Adrenal gland (tissue), 12 donors: ENCODE data around the gene OSBPL9. TPM values are rescaled to one million over a fixed set of nuclear protein-coding genes. Genes with fewer than 3 reads are reported as not detected.

ENCODE experiments used
- DNase-seq, 7 donors: peaks; one replicate each; pipeline ENCODE4 v3.0.0-alpha.2; 2019 to 2020
- H3K27ac ChIP-seq, 5 donors: fragments of 200-600 bp; sonication (generic) in 4 of 5; 1 replicate in 3 of 5; 2 replicates in 2 of 5; pipeline versions ENCODE4 v1.5.1 to v1.8.0; 2016 to 2020; ENCODE audit warnings: mild to moderate bottlenecking in 1 of 5
- H3K27me3 ChIP-seq: fragments of 200-600 bp; 2 replicates; pipeline ENCODE4 v1.8.0; 2021
- H3K36me3 ChIP-seq, 2 donors: fragments of 200-600 bp; replicated peaks in 1 of 2; 1 replicate in 1 of 2; 2 replicates in 1 of 2; pipeline versions ENCODE4 v1.5.1 to v1.8.0; 2018 to 2022
- H3K4me1 ChIP-seq, 2 donors: fragments of 200-600 bp; replicated peaks in 1 of 2; 1 replicate in 1 of 2; 2 replicates in 1 of 2; pipeline versions ENCODE4 v1.5.1 to v1.8.0; 2018 to 2021
- H3K4me3 ChIP-seq, 4 donors: fragments of 200-600 bp; sonication (generic) in 3 of 4; one replicate each; pipeline ENCODE4 v1.5.1; 2016 to 2018
- H3K9me3 ChIP-seq, 3 donors: fragments of 200-600 bp; sonication (generic) in 1 of 3; replicated peaks in 1 of 3; 1 replicate in 2 of 3; 2 replicates in 1 of 3; pipeline versions ENCODE4 v1.5.1 to v1.8.0; 2016 to 2021
- CTCF ChIP-seq, 6 experiments: fragments of 450-650 bp in 4 of 6; fragments of 200-600 bp in 2 of 6; sonication (generic) in 1 of 6; IDR thresholded peaks; 1 replicate in 5 of 6; 2 replicates in 1 of 6; pipeline versions ENCODE4 v1.5.1 to v1.8.0; 2016 to 2021; ENCODE audit warnings: antibody characterized with exemption in 6 of 6, mild to moderate bottlenecking in 2 of 6, moderate library complexity in 1 of 6
- POLR2A ChIP-seq, 2 donors: fragments of 450-650 bp; IDR thresholded peaks; one replicate each; pipeline ENCODE4 v1.6.1; 2017; ENCODE audit warnings: antibody characterized with exemption in 2 of 2, mild to moderate bottlenecking in 2 of 2, moderate library complexity in 1 of 2
- WGBS, 4 donors: extraction: QIAGEN DNeasy Blood & Tissue Kit in 2 of 4; methylation state at CpG; one replicate each; pipeline versions ENCODE4 v1.1.5 to v1.1.7; 2013 to 2017; 5-methylcytosine and 5-hydroxymethylcytosine counted together
- intact Hi-C, 2 donors: fragments of 100-400 bp; cut with DNase I; formaldehyde crosslinking; loops; one replicate each; pipeline versions ENCODE4 v1.14.1 to v1.15.0; 2022 to 2023
- polyA plus RNA-seq, 3 donors: library from polyadenylated mRNA; stranded (reverse); fragments of 200-250 nt in 2 of 3; fragments of 350-450 nt in 1 of 3; fragmentation: Illumina TruSeq in 1 of 3; extraction: RNeasy Lipid Tissue Mini Kit (QIAGEN cat#74804) in 1 of 3; gene quantifications; one replicate each; pipeline ENCODE4 v1.2.3, GENCODE V29; 2013 to 2014
- total RNA-seq, 9 donors: library from RNA; depleted of rRNA in 4 of 9; stranded (reverse); fragments of >200 nt in 4 of 9; fragments of 120-200 nt in 1 of 9; fragmentation: NEBNext Ultra II Directional in 1 of 9; extraction: Animal tissue kit (Norgen Biotek cat#: 25700) in 1 of 9; gene quantifications; one replicate each; pipeline versions ENCODE4 v1.1.0 to v1.2.4, GENCODE V29; 2013 to 2023
- donor health status: healthy with polysubstance abuse.
- donor health status: Bipolar disorder and iron deficiency.
- donor health status: DM: yes; HTN: yes; CAD: no.
- donor health status: DM: no; HTN: no; CAD: no.
- donor health status: DM: no; HTN: no; CAD: no.
- donor health status: DM: yes; HTN: yes; CAD: no.

The OSBPL9 gene
- total and polyA plus RNA-seq, 12 donors, result 61.9 to 180 (median 87.3) TPM

DNA sequence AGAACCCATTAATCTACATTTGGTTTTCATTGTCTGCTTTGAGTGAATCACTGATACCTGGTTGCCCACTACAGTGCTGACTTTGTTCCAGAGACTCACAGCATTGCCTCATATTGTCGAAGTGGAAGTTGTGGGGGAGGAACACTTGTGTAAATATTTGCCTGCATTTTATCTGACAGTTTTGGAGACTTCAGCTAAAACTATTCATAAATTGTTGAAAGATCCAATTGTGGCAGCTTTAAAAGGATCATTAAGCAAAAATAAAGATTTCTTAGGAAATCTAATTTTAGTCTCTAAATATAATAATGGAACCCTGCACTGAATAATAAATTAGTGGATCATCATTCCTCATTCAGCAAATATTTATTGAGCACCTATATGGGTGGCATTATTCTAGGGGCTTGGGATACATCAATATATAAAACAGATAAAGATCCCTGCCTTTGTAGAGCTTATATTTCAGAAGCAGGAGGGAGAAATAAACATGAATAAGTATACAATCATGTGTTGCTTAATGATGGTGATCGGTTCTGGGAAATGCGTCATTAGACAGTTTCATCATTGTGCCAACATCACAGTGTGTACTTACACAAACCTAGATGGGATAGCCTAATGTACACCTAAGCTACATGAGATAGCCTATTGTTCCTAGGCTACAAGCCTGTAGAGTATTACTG, 73.5 kb downstream of the OSBPL9 start:
- H3K27me3 ChIP-seq, result no peaks in the 10 kb centered on the region
- H3K9me3 ChIP-seq, result no peaks in the 10 kb centered on the region
- no peak overlapping the region for H3K4me3 ChIP-seq
- intact Hi-C loops, result no loop called here
- TF ChIP-seq POLR2A (IDR thresholded peaks at IDR 0.05), result no peak
- TF ChIP-seq CTCF (IDR thresholded peaks at IDR 0.05), result no peak
- peaks cover 24 to 52% of the 10 kb centered on the region in 2 donors for H3K4me1 ChIP-seq
- peak overlapping the region in 4 of 5 donors; percentile 6 to 44 (median 26) for H3K27ac ChIP-seq
- DNase-seq, result no peak
- 49 to 63% (median 54%) methylated on average over 3 of the region's 3 CpGs for WGBS, 4 donors
- no peaks in the 10 kb centered on the region for H3K36me3 ChIP-seq

DNA sequence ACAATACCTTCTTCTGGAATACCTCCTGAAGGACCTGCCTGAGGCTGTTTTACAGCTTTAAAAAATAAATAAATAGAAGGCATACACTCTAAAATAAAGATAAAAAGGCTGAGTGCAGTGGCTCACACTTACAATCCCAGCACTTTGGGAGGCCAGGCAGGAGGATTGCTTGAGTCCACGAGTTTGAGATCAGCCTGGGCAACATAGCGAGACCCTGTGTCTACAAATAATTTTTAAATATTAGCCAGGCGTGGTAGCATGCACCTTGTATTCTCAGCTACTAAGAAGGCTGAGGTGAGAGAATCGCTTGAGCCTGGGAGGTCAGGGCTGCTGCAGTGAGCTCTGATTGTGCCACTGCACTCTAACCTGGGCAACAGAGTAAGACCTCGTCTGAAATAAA, 75.0 kb downstream of the OSBPL9 start:
- TF ChIP-seq CTCF (IDR thresholded peaks at IDR 0.05), result no peak
- no peak for TF ChIP-seq POLR2A (IDR thresholded peaks at IDR 0.05)
- H3K36me3 ChIP-seq, result no peaks in the 10 kb centered on the region
- no peaks in the 10 kb centered on the region for H3K27me3 ChIP-seq
- 80 to 91% (median 87%) methylated on average over 5 of the region's 5 CpGs for WGBS, 4 donors
- no peak overlapping the region for H3K4me3 ChIP-seq
- no peaks in the 10 kb centered on the region for H3K9me3 ChIP-seq
- DNase-seq, result no peak
- intact Hi-C loops, result no loop called here
- H3K27ac ChIP-seq, result peak overlapping the region in 1 of 5 donors; percentile 33
- H3K4me1 ChIP-seq, result peaks cover 28 to 52% of the 10 kb centered on the region in 2 donors

DNA sequence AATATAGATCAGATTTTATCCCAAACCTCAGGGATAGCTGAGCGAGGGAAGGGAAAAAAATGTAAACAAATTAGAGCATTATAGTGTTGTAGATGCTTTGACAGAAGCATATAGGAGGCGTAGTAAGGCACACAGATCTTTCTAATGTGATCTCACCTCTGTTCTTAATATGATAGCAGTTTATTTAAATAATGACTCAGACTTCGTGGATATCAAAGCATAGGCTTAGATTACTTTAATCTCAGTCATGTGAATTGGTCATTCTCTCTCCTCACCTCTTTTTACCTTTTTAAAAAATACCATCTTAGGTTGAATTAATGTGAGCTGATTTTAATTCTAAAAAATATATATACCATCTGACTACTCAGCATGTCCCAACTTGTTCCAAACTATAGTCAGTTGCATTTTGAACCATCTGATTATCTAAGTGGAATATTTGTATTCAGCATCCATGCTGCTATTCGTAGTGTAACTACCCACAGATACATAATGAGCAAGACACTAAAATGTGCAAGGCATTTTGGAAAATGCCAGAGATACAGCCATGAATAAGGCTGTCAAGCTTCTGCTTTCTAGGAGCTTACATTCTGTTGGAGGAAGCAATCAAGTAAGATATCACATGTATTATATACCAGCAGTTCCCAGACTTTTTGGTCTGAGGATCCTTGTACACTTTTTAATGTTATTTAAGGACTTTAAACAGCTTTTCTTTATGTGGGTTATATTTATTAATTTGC, 76.7 kb downstream of the OSBPL9 start:
- Histone ChIP-seq H3K27ac (no peak overlapping the region), H3K4me3 (no peak overlapping the region), H3K27me3 (no peaks in the 10 kb centered on the region), H3K36me3 (no peaks in the 10 kb centered on the region), H3K4me1 (peaks cover 26 to 56% of the 10 kb centered on the region in 2 donors), H3K9me3 (no peaks in the 10 kb centered on the region)
- no peak for DNase-seq
- WGBS, 4 donors, result 70 to 80% (median 76%) methylated on average over 4 of the region's 4 CpGs
- TF ChIP-seq POLR2A (IDR thresholded peaks at IDR 0.05) (no peak), CTCF (IDR thresholded peaks at IDR 0.05) (no peak)
- intact Hi-C loops, result no loop called here

GRCh38 chr1:51697166-51697565, 80.3 kb downstream of the OSBPL9 start:
- Histone ChIP-seq H3K27me3 (no peaks in the 10 kb centered on the region), H3K9me3 (peaks cover 0 to 3% (median 0%) of the 10 kb centered on the region in 3 donors), H3K27ac (no peak overlapping the region), H3K4me1 (peaks cover 8 to 41% of the 10 kb centered on the region in 2 donors), H3K4me3 (no peak overlapping the region), H3K36me3 (no peaks in the 10 kb centered on the region)
- no peak for DNase-seq
- intact Hi-C loops, result no loop called here
- WGBS, 4 donors, result 94 to 96% (median 95%) methylated on average over 3 of the region's 3 CpGs
- TF ChIP-seq CTCF (IDR thresholded peaks at IDR 0.05), result no peak
- no peak for TF ChIP-seq POLR2A (IDR thresholded peaks at IDR 0.05)
